NB4 (cell line): ENCODE measurements around the gene SV2A.

Experiments
- DNase-seq: peaks from one replicate; pipeline ENCODE4 v3.0.0; 2010; ENCODE audit warnings: low read depth
- H3K4me3 ChIP-seq: one replicate; pipeline ENCODE4 v1.5.1; 2011; ENCODE audit warnings: mild to moderate bottlenecking, low read depth, low read length, moderate library complexity
- CTCF ChIP-seq: IDR thresholded peaks from one replicate; pipeline ENCODE4 v1.5.1; 2012; ENCODE audit warnings: low read depth, low read length
- MAX ChIP-seq: IDR thresholded peaks from 2 replicates; pipeline ENCODE4 v1.6.1; 2011; ENCODE audit warnings: low read depth, low read length
- MYC ChIP-seq: IDR thresholded peaks from 2 replicates; pipeline ENCODE4 v1.6.1; 2011; ENCODE audit warnings: low read depth, low read length
- POLR2A ChIP-seq: IDR thresholded peaks from 2 replicates; pipeline ENCODE4 v1.6.1; 2011; ENCODE audit warnings: mild to moderate bottlenecking; ENCODE audit not compliant: insufficient read length; ENCODE audit errors: extremely low read depth

Gene SV2A

DNA sequence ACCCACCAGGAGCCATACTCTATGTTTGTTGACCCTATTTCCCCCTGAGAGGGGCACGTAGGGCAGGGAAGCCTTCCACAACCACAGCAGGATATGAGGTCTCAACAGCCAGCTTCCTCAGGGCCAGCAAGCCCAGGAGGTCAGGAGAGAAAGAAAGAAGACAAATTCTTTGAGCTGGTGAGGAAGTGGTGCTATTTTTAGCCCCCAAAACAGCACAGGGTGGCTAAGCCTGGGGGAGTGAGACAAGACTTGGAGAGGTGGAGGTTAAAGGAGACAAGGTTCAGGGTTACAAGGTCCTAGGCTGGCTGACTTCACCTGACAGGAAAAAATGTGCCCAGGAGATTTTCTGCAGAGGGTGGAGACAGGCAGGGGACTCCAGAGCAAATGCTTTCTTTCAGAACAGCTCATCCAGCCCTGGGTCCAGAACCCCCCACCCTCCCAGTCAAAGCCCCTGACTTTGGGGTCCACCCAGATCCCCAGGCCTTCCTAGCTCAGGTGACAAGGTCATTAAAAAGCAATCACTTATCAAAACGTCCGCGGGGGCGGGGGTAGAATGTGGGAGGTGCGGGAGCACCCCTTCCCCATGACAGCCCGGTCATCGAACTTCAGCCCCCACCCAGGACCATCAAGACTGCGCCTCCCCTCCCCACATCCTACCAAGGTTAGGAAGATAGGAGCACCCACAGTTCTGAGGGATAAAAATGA is 1.3 kb downstream of the SV2A start:
- no peak overlapping the region for H3K4me3 ChIP-seq
- TF ChIP-seq MYC (no peak), MAX (no peak)
- peak; percentile 72 for DNase-seq

- TF ChIP-seq POLR2A (no peak), MYC (no peak), CTCF (no peak), MAX (no peak)
- peak; percentile 28 for DNase-seq
- H3K4me3 ChIP-seq, result no peak overlapping the region
These were observed 2.0 kb downstream of the SV2A start for GRCh38 chr1:149915429-149916192.

DNA sequence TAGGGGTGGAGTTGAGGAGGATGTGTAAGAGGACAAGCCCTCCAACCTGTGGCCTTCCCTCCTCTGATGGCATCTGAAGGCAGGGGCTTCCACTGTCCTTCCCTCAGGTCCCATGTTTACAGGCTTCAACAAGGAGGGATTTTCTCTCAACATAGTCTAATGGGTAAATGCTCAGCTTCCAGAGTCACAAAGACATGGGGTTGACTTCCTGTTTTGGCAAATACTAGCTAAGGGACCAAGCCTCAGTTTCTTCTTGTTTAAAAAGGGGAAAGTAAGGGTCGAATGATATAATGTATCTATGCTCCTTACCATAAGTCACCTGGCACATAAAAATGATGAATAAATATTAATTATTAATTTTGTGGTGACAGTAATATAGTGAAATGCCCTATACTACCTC is 3.1 kb downstream of the SV2A start:
- no peak for DNase-seq
- no peak overlapping the region for H3K4me3 ChIP-seq
- TF ChIP-seq MYC (no peak), CTCF (no peak), POLR2A (no peak), MAX (no peak)

GRCh38 chr1:149906570-149907075 is 11.0 kb downstream of the SV2A start:
- no peak for DNase-seq
- TF ChIP-seq MYC (no peak), MAX (no peak), POLR2A (no peak), CTCF (no peak)
- no peak overlapping the region for H3K4me3 ChIP-seq

- TF ChIP-seq MAX (no peak), POLR2A (no peak), MYC (no peak), CTCF (no peak)
- no peak overlapping the region for H3K4me3 ChIP-seq
- DNase-seq, result no peak
These were observed 13.7 kb downstream of the SV2A start for GRCh38 chr1:149903836-149904491.
